Measurements from ENCODE around the gene CEP70. TPM values are rescaled to one million over a fixed set of nuclear protein-coding genes. Genes with fewer than 3 reads are reported as not detected.
"Not testable (repeated sequence)": the region's sequence is repeated elsewhere in the genome, so short reads cannot be mapped to it uniquely, and the experiment has no call there.

The CEP70 gene
- total RNA-seq, 1 donor from 2014 or later = 14.5 TPM

- Histone ChIP-seq H3K36me3 (ENCODE audit: control insufficient read depth, insufficient read depth, low read length) (no peaks in the 10 kb centered on the region), H3K4me3 (ENCODE audit: low read depth, low read length) (no peak overlapping the region), H3K27me3 (ENCODE audit: control insufficient read depth, insufficient read depth, low read length) (no peaks in the 10 kb centered on the region)
- DNase-seq (ENCODE audit: low read depth) = no peak
- TF ChIP-seq CTCF (IDR thresholded peaks at IDR 0.05; ENCODE audit: insufficient read depth, low read length, poor library complexity, severe bottlenecking) = no peak
These were observed 84.5 kb downstream of the CEP70 start for GRCh38 chr3:138509586-138509985.

GRCh38 chr3:138507524-138507923 lies 86.5 kb downstream of the CEP70 start:
- DNase-seq (ENCODE audit: low read depth) = no peak
- no peaks in the 10 kb centered on the region for H3K27me3 ChIP-seq (ENCODE audit: control insufficient read depth, insufficient read depth, low read length)
- no peak for TF ChIP-seq CTCF (IDR thresholded peaks at IDR 0.05; ENCODE audit: insufficient read depth, low read length, poor library complexity, severe bottlenecking)
- H3K4me3 ChIP-seq (ENCODE audit: low read depth, low read length) = no peak overlapping the region
- no peaks in the 10 kb centered on the region for H3K36me3 ChIP-seq (ENCODE audit: control insufficient read depth, insufficient read depth, low read length)

- Histone ChIP-seq H3K27me3 (ENCODE audit: control insufficient read depth, insufficient read depth, low read length) (no peaks in the 10 kb centered on the region), H3K36me3 (ENCODE audit: control insufficient read depth, insufficient read depth, low read length) (no peaks in the 10 kb centered on the region), H3K4me3 (ENCODE audit: low read depth, low read length) (no peak overlapping the region)
- DNase-seq (ENCODE audit: low read depth) = no peak
- no peak for TF ChIP-seq CTCF (IDR thresholded peaks at IDR 0.05; ENCODE audit: insufficient read depth, low read length, poor library complexity, severe bottlenecking)
These were observed 95.1 kb downstream of the CEP70 start for GRCh38 chr3:138498991-138499390.

GRCh38 chr3:138497851-138498250 lies 96.2 kb downstream of the CEP70 start:
- no peaks in the 10 kb centered on the region for H3K27me3 ChIP-seq (ENCODE audit: control insufficient read depth, insufficient read depth, low read length)
- no peak for TF ChIP-seq CTCF (IDR thresholded peaks at IDR 0.05; ENCODE audit: insufficient read depth, low read length, poor library complexity, severe bottlenecking)
- no peaks in the 10 kb centered on the region for H3K36me3 ChIP-seq (ENCODE audit: control insufficient read depth, insufficient read depth, low read length)
- H3K4me3 ChIP-seq (ENCODE audit: low read depth, low read length) = no peak overlapping the region
- DNase-seq (ENCODE audit: low read depth) = no peak

- no peak overlapping the region for H3K4me3 ChIP-seq (ENCODE audit: low read depth, low read length)
- no peak for TF ChIP-seq CTCF (IDR thresholded peaks at IDR 0.05; ENCODE audit: insufficient read depth, low read length, poor library complexity, severe bottlenecking)
- H3K27me3 ChIP-seq (ENCODE audit: control insufficient read depth, insufficient read depth, low read length) = no peaks in the 10 kb centered on the region
- DNase-seq (ENCODE audit: low read depth) = no peak
- H3K36me3 ChIP-seq (ENCODE audit: control insufficient read depth, insufficient read depth, low read length) = no peaks in the 10 kb centered on the region
These were observed 97.0 kb downstream of the CEP70 start for GRCh38 chr3:138497021-138497420.

- no peak for DNase-seq (ENCODE audit: low read depth)
- TF ChIP-seq CTCF (IDR thresholded peaks at IDR 0.05; ENCODE audit: insufficient read depth, low read length, poor library complexity, severe bottlenecking) = no peak
- Histone ChIP-seq H3K4me3 (ENCODE audit: low read depth, low read length) (no peak overlapping the region), H3K36me3 (ENCODE audit: control insufficient read depth, insufficient read depth, low read length) (no peaks in the 10 kb centered on the region), H3K27me3 (ENCODE audit: control insufficient read depth, insufficient read depth, low read length) (no peaks in the 10 kb centered on the region)
These were observed 97.6 kb downstream of the CEP70 start for GRCh38 chr3:138496436-138496835.

GRCh38 chr3:138495638-138496037 lies 98.4 kb downstream of the CEP70 start:
- not testable (repeated sequence) for H3K36me3 ChIP-seq (ENCODE audit: control insufficient read depth, insufficient read depth, low read length); DNase-seq (ENCODE audit: low read depth); H3K4me3 ChIP-seq (ENCODE audit: low read depth, low read length); H3K27me3 ChIP-seq (ENCODE audit: control insufficient read depth, insufficient read depth, low read length)

All from kidney epithelial cell (primary cell).